ENCODE data around the gene CRELD2.
"Not testable (repeated sequence)": the region's sequence is repeated elsewhere in the genome, so short reads cannot be mapped to it uniquely, and the experiment has no call there.

The CRELD2 gene

DNA sequence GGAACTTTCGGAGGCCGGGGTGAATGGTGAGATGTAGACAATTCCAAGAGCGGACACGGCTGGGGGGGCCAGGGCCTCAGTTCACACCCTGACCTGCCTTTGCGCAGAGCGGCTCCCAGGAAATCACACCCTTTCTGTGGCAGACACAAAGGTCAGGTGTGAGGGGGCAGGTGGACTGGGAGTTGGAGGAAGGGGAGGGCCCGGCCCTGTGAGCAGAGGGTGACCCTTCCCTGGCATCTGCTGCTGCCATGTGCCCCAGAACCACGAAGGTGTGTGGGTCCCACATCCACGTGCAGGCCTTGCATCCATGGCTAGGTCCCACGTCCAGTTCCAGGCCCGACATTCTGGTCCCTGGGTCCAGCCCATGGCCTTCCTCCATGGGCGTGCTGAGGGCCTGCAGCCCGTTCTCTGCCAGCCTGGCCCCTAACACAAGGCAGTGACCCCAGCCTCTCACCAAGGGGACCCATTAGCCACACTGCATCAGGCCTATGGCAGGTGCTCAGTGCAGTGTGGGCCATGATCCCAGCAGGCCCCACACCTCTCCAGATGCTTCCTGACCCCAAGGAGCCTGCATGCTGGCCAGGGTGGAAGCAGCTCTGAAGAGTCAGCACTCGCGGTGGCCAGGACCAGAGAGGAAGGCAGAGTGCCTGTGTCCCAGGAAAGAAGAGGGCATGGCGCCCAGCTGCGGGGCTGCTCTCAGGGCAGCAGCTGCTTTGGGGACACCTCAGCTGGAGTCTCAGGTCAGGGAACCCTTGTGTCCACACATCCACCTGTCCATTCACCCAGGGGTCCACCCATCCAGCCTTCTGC, 23.3 kb downstream of the CRELD2 start:
- no peak overlapping the region for H3K4me3 ChIP-seq (ENCODE audit: low read depth, low read length)
- TF ChIP-seq, protein P1, sequence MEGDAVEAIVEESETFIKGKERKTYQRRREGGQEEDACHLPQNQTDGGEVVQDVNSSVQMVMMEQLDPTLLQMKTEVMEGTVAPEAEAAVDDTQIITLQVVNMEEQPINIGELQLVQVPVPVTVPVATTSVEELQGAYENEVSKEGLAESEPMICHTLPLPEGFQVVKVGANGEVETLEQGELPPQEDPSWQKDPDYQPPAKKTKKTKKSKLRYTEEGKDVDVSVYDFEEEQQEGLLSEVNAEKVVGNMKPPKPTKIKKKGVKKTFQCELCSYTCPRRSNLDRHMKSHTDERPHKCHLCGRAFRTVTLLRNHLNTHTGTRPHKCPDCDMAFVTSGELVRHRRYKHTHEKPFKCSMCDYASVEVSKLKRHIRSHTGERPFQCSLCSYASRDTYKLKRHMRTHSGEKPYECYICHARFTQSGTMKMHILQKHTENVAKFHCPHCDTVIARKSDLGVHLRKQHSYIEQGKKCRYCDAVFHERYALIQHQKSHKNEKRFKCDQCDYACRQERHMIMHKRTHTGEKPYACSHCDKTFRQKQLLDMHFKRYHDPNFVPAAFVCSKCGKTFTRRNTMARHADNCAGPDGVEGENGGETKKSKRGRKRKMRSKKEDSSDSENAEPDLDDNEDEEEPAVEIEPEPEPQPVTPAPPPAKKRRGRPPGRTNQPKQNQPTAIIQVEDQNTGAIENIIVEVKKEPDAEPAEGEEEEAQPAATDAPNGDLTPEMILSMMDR (IDR thresholded peaks at IDR 0.05; ENCODE audit: borderline replicate concordance, insufficient read depth, low read depth, low read length): no peak

DNA sequence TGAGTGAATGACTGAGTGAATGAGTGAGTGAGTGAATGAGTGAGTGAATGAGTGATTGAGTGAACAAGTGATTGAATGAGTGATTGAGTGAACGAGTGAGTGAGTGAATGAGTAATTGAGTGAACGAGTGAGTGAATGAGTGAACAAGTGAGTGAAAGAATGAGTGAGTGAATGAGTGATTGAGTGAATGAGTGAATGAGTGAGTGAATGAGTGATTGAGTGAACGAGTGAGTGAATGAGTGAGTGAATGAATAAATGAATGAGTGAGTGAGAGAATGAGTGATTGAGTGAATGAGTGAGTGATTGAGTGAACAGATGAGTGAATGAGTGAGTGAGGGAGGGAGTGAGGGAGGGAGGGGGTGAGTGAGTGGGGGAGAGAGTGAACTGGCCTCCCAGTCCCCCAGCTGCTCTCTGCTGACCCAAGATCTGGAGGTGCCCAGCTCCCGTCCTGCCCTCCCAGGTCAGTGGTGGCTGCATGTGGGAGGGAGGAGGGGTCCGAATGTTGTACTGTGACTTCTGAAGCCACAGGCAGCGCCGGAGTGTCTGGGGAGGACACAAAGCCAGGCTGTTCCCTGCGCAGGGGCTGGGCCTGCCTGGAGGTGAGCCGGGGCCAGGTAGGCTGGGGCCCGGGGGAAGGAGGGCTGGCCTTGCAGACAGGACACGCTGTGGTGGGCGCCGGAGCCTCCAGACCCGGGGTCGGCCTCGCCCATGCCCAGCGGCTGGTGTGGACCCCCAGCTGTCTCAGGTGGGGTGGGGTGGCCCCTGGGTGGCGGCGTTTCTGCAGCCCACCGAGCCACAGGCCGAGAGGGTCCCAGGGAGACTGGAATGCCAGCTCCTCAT, 24.4 kb downstream of the CRELD2 start:
- TF ChIP-seq, protein P1 (IDR thresholded peaks at IDR 0.05; ENCODE audit: borderline replicate concordance, insufficient read depth, low read depth, low read length): no peak

DNA sequence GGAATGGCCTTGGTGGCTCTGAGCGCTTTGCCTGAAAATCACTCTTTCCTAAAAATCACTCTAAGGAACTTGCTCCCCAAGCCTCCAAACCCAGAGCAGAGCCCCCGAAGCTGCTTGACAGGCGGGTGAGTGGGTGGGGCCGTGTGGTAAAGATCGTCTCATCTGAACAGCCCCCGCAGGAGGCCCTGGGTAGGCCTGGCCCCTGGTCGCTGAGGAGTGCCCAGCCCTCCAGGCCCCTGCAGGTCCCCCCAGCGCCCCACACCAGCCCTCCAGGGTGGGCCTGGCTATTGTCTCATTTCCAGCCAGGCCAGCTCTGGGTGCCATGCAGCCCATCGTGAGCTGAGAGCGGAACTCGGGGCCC, 25.0 kb downstream of the CRELD2 start:
- TF ChIP-seq, protein P1 (IDR thresholded peaks at IDR 0.05; ENCODE audit: borderline replicate concordance, insufficient read depth, low read depth, low read length): no peak
- no peak overlapping the region for H3K4me3 ChIP-seq (ENCODE audit: low read depth, low read length)

More for the DNA sequence above, 24.4 kb downstream of the CRELD2 start:
- no peak overlapping the region for H3K4me3 ChIP-seq (ENCODE audit: low read depth, low read length)

DNA sequence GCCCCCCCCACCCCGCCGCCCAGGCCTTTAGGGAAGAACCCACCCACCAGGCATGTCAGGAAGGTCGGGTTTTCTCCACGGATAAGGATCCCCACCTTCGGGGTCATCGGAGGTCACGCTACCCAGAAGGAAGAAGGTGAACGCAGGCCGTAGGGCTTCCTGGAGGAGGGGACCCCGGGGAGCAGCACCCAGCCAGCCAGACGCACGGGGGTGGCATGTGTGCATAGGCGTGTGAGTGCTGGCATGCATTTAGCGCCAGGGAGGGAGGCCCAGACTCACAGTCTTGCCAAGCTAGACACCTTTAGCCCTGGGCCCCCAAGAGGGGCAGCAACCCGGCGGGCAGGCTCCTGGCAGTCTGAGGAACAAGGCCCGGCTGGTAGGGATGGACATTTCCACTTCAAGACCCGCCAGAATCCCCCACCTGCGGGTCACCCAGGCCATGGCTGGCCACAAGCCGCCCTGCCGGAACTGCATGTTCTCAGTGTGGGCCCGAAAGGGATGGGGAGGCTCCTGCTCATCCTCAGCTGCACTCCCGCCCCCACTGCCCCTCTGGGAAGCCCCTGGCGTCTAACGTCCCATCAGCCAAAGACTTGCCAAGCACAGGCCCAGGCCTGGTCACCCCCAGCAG, 25.5 kb downstream of the CRELD2 start:
- TF ChIP-seq, protein P1 (IDR thresholded peaks at IDR 0.05; ENCODE audit: borderline replicate concordance, insufficient read depth, low read depth, low read length): no peak

DNA sequence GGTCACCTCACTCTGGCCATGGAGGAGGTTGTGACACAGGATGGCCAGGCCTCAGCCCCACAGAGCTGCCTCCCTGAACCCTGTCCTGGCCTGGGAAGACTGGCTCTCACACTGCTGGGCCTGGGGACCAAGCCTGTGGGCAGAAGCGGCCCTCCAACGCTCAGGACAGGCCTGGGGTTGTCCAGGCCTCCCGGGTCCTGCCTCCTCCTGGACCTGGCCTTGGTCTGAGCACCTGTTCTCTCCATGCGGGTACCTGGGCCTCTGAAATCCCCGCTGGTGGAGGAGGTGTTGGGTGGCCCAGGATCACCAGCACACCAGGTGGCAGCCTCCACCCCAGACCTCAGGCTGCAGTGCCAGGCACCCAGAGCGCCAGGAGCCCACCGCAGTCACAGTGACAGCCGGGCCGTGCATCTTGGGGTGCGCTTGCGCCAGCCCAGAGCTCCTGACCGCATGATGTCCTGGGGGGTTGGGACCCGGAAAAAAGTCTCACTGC, 26.0 kb downstream of the CRELD2 start:
- TF ChIP-seq, protein P1 (IDR thresholded peaks at IDR 0.05; ENCODE audit: borderline replicate concordance, insufficient read depth, low read depth, low read length): no peak
- no peak overlapping the region for H3K4me3 ChIP-seq (ENCODE audit: low read depth, low read length)

More for the DNA sequence above, 25.5 kb downstream of the CRELD2 start:
- no peak overlapping the region for H3K4me3 ChIP-seq (ENCODE audit: low read depth, low read length)

DNA sequence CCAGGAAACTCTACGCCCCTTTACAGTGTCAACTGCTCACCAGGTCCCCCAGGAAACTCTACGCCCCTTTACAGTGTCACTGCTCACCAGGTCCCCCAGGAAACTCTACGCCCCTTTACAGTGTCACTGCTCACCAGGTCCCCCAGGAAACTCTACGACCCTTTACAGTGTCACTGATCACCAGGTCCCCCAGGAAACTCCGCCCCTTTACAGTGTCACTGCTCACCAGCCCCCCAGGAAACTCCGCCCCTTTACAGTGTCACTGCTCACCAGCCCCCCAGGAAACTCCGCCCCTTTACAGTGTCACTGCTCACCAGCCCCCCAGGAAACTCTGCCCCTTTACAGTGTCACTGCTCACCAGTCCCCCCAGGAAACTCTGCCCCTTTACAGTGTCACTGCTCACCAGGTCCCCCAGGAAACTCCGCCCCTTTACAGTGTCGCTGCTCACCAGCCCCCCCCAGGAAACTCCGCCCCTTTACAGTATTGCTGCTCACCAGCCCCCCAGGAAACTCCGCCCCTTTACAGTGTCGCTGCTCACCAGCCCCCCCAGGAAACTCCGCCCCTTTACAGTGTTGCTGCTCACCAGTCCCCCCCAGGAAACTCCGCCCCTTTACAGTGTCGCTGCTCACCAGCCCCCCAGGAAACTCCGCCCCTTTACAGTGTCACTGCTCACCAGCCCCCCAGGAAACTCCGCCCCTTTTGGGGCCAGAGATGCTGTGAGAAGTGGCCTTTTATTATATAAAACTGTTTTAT, 26.8 kb downstream of the CRELD2 start:
- not testable (repeated sequence) for H3K4me3 ChIP-seq (ENCODE audit: low read depth, low read length)

Data from GM12875 (cell line).